HG02798 (cell line): Measurements from ENCODE around the gene SLC26A8.
"Not testable (repeated sequence)": the region's sequence is repeated elsewhere in the genome, so short reads cannot be mapped to it uniquely, and the experiment has no call there.

Source experiments
- ATAC-seq: cut with Tn5 transposase; IDR thresholded peaks from one replicate; pipeline ENCODE4 v1.9.1; 2021; ENCODE audit warnings: mild to moderate bottlenecking; ENCODE audit not compliant: unreplicated experiment, poor library complexity

SLC26A8 gene

GRCh38 chr6:35919827-35920751 is 104.4 kb downstream of the SLC26A8 start:
- no peak for ATAC-seq

GRCh38 chr6:35919085-35919826 is 105.2 kb downstream of the SLC26A8 start:
- no peak for ATAC-seq

DNA sequence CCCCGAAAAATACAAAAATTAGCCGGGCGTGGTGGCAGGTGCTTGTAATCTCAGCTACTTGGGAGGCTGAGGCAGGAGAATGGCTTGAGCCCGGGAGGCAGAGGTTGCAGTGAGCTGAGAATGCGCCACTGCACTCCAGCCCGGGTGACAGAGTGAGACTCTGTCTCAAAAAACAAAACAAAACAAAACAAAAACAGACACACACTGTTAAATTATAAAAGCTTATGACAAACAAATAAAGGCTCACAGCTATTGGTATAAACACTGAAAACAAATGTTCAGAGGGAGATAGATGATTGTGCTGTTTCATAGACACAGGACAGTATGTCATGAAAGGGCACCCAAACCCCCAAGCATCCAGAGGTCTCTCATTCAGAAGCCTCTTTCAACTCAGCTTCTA is 107.5 kb downstream of the SLC26A8 start:
- not testable (repeated sequence) for ATAC-seq

GRCh38 chr6:35916056-35916455 is 108.4 kb downstream of the SLC26A8 start:
- no peak for ATAC-seq

DNA sequence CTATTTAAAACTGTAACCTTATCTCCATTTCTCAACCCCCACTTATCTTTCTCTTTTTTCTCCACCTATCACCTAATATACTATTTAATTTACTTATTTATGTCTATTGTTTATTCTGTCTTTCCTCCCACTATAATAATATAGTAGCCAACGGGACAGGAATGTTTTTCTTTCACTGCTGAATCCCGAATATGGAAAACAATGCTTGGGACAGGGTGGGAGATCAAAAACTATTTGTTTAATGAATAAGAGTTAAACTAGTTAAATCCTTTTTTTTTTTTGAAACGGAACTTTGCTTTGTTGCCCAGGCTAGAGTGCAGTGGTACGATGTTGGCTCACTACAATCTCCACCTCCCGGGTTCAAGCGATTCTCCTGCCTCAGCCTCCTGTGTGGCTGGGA is 109.9 kb downstream of the SLC26A8 start:
- ATAC-seq: no peak

GRCh38 chr6:35911871-35912653 is 112.4 kb downstream of the SLC26A8 start:
- no peak for ATAC-seq

DNA sequence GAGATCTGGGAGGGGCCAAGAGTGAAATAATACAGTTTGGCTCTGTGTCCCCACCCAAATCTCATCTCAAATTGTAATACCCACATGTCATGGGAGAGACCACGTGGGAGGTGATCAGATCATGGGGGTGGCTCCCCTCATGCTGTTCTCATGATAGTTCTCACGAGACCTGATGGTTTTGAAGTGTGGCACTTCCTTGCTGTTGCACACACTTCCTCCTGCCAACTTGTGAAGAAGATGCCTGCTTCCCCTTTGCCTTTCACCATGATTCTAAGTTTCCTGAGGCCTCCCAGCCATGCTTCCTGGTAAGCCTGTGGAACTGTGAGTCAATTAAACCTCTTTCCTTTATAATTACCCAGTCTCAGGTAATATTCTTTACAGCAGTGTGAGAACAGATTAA is 114.9 kb downstream of the SLC26A8 start:
- not testable (repeated sequence) for ATAC-seq

DNA sequence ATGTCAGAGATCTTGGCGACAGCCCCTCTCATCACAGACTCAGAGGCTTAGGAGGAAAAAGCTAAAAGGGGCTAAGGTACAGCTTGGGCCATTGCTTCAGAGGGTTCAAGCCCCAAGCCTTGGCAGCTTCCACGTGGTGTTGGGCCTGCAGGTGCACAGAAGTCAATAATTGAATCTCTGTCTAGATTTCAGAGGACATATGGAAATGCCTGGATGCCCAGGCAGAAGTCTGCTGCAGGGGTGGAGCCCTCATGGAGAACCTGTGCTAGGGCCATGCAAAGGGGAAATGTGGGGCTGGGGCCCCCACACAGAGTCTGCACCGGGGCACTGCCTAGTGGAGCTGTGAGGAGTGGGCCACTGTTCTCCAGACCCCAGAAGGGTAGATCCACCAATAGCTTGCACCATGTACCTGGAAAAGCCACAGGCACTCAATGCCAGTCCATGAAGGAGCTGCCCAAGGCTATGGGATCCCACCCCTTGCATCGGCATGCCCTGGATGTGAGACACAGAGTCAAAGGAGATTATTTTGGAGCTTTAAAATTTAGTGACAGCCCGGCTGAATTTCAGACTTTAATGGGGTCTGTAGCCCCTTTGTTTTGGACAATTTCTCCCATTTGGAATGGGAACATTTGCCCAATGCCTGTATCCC is 115.6 kb downstream of the SLC26A8 start:
- ATAC-seq: not testable (repeated sequence)

GRCh38 chr6:35907750-35908149 is 116.7 kb downstream of the SLC26A8 start:
- ATAC-seq: no peak

GRCh38 chr6:35906499-35906846 is 118.0 kb downstream of the SLC26A8 start:
- no peak for ATAC-seq

GRCh38 chr6:35905841-35906498 is 118.5 kb downstream of the SLC26A8 start:
- no peak for ATAC-seq

GRCh38 chr6:35905141-35905785 is 119.2 kb downstream of the SLC26A8 start:
- no peak for ATAC-seq

DNA sequence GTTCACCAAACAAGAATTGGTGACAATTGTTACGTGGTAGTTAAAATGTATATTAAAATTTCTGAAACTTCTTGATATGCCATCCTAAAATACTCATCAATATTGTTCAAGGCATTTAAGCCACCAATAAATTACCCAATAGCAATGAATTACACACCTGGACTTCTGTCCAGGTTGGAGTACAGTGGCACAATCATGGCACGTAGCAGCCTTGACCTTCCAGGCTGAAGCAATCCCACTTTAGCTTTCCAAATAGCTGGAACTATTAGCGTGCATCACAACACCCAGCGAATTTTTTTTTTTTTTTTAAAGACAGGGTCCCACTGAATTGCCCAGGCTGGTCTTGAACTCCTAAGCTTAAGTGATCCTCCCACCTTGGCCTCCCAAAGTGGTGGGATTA is 120.8 kb downstream of the SLC26A8 start:
- no peak for ATAC-seq

DNA sequence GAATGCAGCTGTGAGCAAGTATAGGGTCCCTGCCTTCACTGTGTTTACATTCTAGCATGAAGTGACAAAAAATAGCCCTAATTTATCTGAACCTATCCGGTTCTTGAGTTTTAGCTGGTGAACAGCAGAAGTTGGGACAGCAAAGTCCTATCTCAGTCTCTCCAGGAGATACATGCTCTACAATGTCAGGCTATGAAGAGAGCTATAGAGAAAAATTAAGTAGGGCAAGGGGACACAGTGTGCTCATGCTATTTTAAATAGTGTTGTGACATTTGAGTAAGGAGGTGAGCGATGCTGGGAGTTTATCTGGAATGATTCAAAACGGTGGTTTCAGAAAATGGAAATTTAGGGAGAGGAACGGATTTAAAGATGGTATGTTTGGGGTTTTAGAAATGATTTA is 124.0 kb downstream of the SLC26A8 start:
- ATAC-seq: no peak

DNA sequence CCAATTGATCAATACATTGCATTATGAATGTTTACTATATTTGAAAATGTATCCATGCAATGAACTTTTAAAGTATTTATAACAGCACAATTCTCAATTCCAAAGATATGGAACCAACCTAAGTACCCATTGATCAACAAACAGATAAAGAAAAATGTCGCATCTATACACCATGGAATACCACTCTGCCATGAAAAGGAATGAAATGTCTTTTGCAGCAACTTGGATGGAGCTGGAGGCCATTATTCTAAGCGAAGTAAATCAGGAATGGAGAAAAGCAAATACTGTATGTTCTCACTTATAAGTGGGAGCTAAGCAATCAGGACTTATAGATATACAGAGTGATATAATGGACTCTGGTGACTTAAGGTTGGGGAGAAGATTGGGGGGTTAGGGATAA is 126.4 kb downstream of the SLC26A8 start:
- ATAC-seq: no peak

DNA sequence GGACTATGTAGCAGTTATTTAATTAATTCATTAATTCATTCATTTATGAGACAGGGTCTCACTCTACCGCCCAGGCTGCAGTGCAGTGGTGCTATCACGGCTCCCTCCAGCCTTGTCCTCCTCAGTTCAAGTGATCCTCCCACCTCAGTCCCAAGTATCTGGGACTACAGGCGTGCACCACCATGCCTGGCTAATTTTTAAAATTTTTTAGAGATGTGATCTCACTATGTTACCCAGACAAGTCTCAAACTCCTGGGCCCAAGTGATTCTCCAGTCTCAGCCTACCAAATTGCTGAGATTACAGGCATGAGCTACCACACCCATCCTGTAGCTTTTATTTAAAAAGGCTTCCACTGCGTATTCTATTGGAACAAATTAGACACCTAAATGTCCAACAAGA is 127.0 kb downstream of the SLC26A8 start:
- no peak for ATAC-seq

DNA sequence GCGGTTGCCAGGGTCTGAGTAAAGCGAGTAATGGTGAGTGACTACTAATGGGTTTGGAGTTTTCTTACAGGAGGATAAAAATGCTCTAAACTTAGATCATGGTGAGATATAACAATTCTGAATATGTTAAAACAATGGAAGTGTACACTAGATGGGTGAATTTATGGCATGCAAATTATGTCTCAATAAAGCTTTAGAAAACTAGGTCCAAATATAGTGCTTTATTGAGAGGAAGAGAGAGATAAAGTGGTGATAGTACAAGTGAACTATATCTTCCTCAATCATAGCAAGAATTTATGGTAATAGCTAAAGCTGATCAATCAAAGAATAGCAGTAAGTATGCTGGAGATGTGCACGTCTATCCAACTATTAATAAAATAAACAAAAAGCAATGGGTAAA is 127.4 kb downstream of the SLC26A8 start:
- ATAC-seq: no peak

GRCh38 chr6:35896228-35896627 is 128.2 kb downstream of the SLC26A8 start:
- no peak for ATAC-seq

GRCh38 chr6:35895560-35895959 is 128.9 kb downstream of the SLC26A8 start:
- no peak for ATAC-seq
